ENCODE data around the gene EFCAB9. TPM values are rescaled to one million over a fixed set of nuclear protein-coding genes. Genes with fewer than 3 reads are reported as not detected.

EFCAB9 gene
- total and polyA plus RNA-seq, 2 of the 8 experiments (the other 6 are each of a cell fraction or from before 2014, with no cell fraction given), result not detected

- no peak for TF ChIP-seq NANOG (IDR thresholded peaks at IDR 0.05; ENCODE audit: insufficient read depth, low read depth, low read length, poor library complexity, severe bottlenecking)
- no peak for TF ChIP-seq SP1 (IDR thresholded peaks at IDR 0.05; ENCODE audit: low read depth, low read length)
- no peak for TF ChIP-seq KDM4A (IDR thresholded peaks at IDR 0.05; ENCODE audit: low read depth, low read length, severe bottlenecking)
- TF ChIP-seq KDM1A (IDR thresholded peaks at IDR 0.05; ENCODE audit: borderline replicate concordance, low read length), result no peak
Measured at GRCh38 chr5:172159016-172159415, 35.0 kb upstream of the EFCAB9 start (continued).

Measured in H1 (cell line).